ENCODE measurements around the gene C19orf53.
"Not testable (repeated sequence)": the region's sequence is repeated elsewhere in the genome, so short reads cannot be mapped to it uniquely, and the experiment has no call there.

C19orf53 gene

GRCh38 chr19:13774217-13775191 lies at the start of gene C19orf53:
Gene C19orf53, plus strand, starts transcription at chr19:13774456. Its CDS starts 22 bp downstream, at chr19:13774478.
- peak; percentile 87 for DNase-seq

DNA sequence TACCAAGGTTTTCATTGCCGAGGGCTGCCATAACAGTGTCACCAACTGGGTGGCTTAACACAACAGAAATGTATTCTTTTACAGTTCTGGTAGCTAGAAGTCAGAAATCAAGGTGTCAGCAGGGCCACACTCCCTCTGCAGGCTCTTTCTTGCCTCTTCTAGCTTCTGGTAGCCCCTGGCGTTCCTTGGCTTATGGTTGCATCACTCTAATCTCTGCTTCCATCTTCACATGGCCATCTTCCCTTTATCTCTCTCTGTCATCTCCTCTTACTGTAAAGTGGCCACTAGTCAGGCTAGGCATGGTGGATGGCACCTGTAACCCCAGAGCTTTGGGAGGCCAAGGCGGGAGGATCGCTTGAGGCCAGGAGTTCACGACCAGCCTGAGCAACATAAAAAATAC lies 47.9 kb upstream of the C19orf53 start:
- no peak for DNase-seq

DNA sequence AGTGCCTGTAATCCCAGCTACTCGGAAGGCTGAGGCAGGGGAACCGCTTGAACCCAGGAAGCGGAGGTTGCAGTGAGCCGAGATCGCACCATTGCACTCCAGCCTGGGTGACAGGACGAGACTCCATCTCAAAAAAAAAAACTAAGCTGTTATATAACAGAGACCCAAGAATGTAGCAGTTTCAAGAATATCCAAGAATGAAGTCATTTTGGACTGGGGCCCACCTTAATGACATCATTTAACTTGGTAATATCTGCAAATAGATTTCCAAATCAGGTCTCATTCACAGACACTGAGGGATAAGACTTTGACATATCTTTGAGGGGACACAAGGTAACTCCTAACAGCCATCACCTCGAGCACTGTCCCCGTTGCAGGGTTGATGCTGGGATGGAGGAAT lies 46.5 kb upstream of the C19orf53 start:
- no peak for DNase-seq

GRCh38 chr19:13729859-13730258 lies 44.4 kb upstream of the C19orf53 start:
- DNase-seq, result no peak

DNA sequence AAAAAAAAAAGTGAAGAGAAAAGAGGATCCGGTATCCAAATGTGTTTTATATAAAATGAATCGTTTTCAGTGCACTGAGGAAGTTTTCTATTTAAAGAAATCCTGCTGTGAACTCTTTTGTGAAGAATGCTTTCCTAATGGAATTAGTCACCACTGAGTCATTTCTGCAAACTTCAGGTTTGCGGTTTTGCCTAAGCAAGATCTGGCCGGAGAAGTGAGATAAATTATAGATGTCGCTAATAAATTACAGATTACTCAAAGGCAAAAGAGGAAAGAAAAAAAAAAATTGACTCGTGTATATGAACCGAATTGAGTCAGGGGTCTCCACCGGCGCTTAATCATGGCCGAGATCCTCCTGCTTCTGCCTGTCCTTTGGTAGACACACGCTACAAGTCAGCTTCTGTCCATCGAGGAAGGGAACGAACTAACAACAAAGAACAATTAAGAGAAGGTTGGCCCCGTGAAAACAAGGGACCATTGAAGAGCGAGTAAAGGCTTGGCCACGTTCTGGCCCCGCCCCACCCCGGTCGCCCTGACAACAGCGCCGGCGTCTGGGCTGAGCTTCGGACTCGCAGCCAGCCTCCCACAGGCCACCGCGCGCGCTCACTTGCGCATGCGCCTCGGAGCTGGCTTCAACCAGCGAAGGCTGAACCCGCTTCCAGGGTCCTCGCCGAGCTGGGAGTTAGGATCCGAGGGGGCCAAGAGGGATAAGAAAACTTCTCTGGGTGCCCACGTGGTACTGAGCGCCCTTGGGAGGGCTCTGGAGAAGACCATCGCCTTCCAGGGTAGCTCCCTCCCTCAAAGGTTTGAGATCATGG lies 42.9 kb upstream of the C19orf53 start:
- DNase-seq, result peak; percentile 95

DNA sequence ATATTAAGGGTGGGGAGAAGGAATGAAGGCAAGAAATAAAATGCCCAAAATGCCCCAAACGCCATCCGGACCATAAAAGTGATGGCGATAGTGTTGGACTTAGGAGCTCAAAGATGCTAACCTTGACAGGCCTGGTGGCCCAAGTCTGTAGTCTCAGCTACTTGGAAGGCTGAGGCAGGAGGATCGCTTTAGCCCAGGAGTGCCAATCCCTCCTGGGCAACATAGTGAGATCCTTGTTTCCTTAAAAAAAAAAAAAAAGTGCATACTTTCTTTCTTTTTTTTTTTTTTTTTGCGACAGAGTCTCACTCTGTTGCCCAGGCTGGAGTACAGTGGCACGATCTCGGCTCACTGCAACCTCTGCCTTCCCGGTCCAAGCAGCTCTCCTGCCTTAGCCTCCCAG lies 41.9 kb upstream of the C19orf53 start:
- DNase-seq, result no peak

DNA sequence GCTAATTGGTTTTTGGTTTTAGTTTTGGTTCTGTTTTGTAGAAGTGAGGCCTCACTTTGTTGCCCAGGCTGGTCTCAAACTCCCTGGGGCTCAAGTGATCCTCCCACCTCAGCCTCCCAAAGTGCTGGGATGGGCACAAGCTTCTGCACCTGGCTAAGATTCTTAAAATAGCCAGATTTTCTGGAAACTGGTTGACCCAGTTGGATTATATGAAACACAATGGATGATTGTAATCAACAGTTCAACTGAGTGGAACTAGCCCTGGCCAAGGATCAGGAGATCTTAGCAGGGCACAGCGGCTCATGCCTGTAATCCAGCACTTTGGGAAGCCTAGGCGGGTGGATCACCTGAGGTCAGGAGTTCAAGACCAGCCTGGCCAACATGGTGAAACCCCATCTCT lies 39.5 kb upstream of the C19orf53 start:
- DNase-seq, result no peak

DNA sequence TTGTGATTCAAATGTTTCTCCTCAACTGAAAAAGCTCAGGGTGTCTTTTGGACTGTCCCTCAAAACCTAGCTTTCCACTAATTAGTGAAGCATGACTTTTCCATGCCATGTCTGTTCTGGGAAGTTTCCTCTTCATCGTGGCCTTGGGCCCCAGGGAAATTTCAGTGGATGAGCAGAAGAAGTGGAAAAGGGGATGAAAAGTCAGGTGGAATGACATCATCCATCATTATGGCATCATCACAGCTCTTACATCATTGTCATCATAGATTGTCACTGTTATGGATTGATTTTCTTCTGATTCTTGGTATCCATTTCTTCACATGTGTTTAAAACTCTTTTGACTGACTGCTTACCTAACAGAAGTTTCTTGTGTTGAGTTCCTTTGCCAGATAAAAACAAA lies 36.2 kb upstream of the C19orf53 start:
- no peak for DNase-seq

GRCh38 chr19:13741893-13742292 lies 32.4 kb upstream of the C19orf53 start:
- no peak for DNase-seq

GRCh38 chr19:13742756-13743155 lies 31.5 kb upstream of the C19orf53 start:
- DNase-seq, result no peak

DNA sequence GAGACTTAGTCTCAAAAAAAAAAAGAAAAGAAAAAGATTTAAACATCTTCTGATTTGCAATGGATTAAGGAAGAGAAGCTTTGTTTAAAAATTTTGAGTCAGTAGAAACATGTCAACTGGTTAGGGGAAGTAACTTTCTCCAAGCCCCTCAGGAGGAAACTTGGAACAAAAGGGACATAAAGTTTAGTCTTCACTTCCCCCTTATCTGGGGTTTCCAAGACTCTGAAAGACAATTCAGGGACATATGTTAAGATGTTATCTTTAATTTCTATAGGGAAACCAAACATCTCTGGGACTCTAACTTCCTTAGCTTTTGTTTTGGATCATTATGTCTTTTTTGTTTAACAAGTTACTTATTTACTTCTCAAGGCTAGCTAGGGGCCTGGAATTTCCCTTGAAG lies 30.1 kb upstream of the C19orf53 start:
- DNase-seq, result no peak

GRCh38 chr19:13747098-13747453 lies 27.2 kb upstream of the C19orf53 start:
- no peak for DNase-seq

DNA sequence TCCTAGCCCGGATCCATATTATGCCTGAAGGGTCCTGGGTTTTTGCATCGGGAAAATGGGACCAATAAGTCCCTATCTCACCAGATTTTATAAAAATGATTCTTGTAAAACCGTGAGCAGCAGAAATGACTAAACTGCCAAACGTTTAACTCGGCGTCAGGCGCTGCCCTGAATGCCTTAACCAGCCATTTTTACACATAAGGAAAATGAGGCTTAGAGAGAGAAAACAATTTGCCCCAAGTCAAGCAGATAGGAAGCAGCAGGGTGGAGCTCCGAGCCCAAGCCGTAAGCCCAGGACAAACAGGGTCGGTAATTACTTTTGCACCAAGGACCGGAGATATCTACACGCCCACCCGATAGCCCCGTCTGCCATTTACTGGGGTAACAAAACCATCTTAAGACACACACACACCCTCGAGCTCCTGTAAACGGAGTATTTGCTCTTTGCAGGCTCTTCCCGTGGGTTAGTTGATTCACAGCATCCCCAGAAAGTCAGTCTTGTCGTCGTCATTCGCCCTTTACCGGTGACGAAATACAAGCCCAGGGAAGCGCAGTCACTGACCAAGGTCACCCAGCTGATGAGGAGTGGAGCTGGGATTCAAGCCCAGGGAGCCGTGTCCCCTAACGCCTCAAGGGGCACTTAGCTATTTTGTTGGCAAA lies 26.0 kb upstream of the C19orf53 start:
- DNase-seq, result no peak

DNA sequence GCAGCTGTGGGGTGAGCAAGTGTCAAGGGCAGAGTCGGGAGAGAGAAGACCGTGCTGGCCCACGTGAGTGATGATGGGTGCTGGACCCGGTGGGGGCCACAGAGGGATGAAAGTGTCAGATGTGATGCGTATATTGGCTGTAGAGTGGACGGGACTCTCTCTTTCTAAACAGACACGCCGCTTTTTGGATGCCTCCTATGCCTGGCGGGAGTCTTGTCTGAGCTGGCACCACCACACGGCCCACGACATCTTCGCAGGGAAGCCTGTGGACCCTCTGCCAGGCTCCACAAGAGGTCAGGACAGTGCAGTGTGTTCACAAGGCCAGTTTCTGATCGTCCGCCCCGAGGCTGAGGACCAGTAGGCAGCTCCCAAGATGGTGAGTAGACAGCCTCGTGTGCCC lies 22.8 kb upstream of the C19orf53 start:
- no peak for DNase-seq

- DNase-seq, result not testable (repeated sequence)
These were observed 20.6 kb upstream of the C19orf53 start for GRCh38 chr19:13753622-13754021.

GRCh38 chr19:13756210-13756609 lies 18.0 kb upstream of the C19orf53 start:
- no peak for DNase-seq

GRCh38 chr19:13757805-13758772 lies 16.2 kb upstream of the C19orf53 start:
- DNase-seq, result no peak

DNA sequence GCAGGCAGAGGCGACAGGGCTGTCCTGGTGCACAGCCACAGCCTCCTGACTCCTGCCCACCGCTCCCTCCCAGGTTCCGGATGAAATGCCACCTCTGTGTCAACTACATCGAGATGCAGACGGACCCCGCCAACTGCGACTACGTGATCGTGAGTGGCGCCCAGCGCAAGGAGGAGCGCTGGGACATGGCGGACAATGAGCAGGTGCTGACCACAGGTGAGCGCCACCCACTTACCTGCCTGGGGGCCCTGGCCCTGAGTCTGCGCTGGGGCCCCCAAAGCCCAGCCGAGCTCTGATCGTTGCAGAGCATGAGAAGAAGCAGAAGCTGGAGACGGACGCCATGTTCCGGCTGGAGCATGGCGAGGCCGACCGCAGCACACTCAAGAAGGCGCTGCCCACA lies 15.5 kb upstream of the C19orf53 start:
- no peak for DNase-seq

DNA sequence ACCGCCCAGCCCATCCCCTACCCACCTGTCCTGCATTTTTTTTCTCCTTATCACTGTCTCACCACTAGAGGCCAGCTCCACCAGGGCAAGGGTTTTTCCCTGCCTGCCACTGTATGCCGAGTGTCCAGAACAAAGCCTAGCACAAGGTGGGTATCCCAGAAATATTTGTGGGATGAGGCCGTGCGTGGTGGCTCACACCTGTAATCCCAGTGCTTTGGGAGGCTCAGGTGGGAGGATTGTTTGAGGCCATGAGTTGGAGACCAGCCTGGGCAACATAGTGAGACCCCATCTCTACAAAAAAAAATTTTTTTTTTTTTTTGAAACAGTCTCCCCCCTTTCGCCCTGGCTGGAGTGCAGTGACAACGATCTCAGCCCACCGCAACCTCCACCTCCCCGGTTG lies 12.8 kb upstream of the C19orf53 start:
- DNase-seq, result no peak

GRCh38 chr19:13762635-13763235 lies 11.5 kb upstream of the C19orf53 start:
- DNase-seq, result no peak

DNA sequence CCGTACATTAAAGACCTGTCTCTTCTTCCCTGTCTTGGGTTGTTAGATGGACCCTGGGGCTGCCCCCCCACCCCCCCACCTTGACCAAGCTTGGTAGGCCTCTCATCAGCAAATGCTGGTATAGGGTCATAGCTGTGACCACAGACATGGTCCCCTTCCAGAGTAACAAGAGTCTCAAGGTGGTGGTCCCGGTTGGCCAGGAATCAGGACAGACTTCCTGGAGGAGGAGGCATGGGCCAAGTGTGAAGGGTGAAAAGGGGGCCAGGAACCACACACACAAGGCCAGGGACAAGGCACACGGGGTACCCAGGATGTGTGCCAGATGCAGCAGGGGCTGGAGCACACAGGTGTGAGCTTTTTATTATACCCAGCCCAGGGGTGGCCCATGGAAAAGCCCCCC lies 11.0 kb upstream of the C19orf53 start:
- no peak for DNase-seq

Measured in activated naive CD4-positive, alpha-beta T cell treated with anti-CD3 and anti-CD28 coated beads, Interleukin-2, amount 50 U/mL, for 16 hours (primary cell).